Type B pancreatic cell (in vitro differentiated cells): ENCODE data around the gene SKAP1. TPM values are rescaled to one million over a fixed set of nuclear protein-coding genes. Genes with fewer than 3 reads are reported as not detected.

ENCODE experiments used
- DNase-seq: peaks from one replicate; pipeline ENCODE4 v3.0.0; 2021; ENCODE audit warnings: mixed read lengths; ENCODE audit not compliant: unreplicated experiment; ENCODE audit errors: extremely low spot score
- H3K27ac Mint-ChIP-seq: 2 replicates; pipeline ENCODE4 v1.8.0; 2021; ENCODE audit warnings: mild to moderate bottlenecking, mixed read lengths
- H3K27me3 Mint-ChIP-seq: 2 replicates; pipeline ENCODE4 v1.8.0; 2021; ENCODE audit warnings: mixed read lengths
- H3K36me3 Mint-ChIP-seq: 2 replicates; pipeline ENCODE4 v1.8.0; 2021; ENCODE audit warnings: mixed read lengths
- H3K4me1 Mint-ChIP-seq: one replicate; pipeline ENCODE4 v1.8.0; 2021; ENCODE audit warnings: mixed read lengths; ENCODE audit not compliant: unreplicated experiment
- H3K4me3 Mint-ChIP-seq: 2 replicates; pipeline ENCODE4 v1.8.0; 2021; ENCODE audit warnings: mild to moderate bottlenecking, mixed read lengths
- H3K9me3 Mint-ChIP-seq: 2 replicates; pipeline ENCODE4 v1.8.0; 2021; ENCODE audit warnings: mixed read lengths
- CTCF ChIP-seq: fragments of 200-600 bp; sonication (generic); conservative IDR thresholded peaks from 2 replicates; pipeline ENCODE4 v1.5.0; 2021; ENCODE audit warnings: antibody characterized with exemption, mild to moderate bottlenecking
- long read RNA-seq: library from polyadenylated mRNA; unstranded; transcript quantifications from one replicate; pipeline ENCODE4 v2.0.0, GENCODE V29; 2020
- total RNA-seq: library from RNA; stranded (reverse); gene quantifications from 2 replicates; pipeline ENCODE4 v1.2.1, GENCODE V29; 2021; ENCODE audit warnings: low replicate concordance

SKAP1 gene
- total RNA-seq = 0.43 and 0.79 TPM in 2 replicates
- long read RNA-seq, partial matches to known transcripts = 0 of 3 reads
- long read RNA-seq, other reads (novel, unspliced or antisense) = 2 of 3 reads

GRCh38 chr17:48429638-48430586 lies at the start of gene SKAP1:
SKAP1 (minus strand) TSS chr17:48430214.
- Mint-ChIP-seq H3K9me3 (no peaks in the 10 kb centered on the region), H3K4me1 (peaks cover 17% of the 10 kb centered on the region), H3K36me3 (peaks cover 4% of the 10 kb centered on the region), H3K4me3 (peak within 1 kb of the TSS; percentile 54), H3K27ac (no peak within 1 kb of the TSS), H3K27me3 (peaks cover 71% of the 10 kb centered on the region)
- no peak for TF ChIP-seq CTCF
- no peak for DNase-seq

- peaks cover 21% of the 10 kb centered on the region for H3K4me1 Mint-ChIP-seq
- H3K9me3 Mint-ChIP-seq = no peaks in the 10 kb centered on the region
- H3K27ac Mint-ChIP-seq = no peak overlapping the region
- H3K27me3 Mint-ChIP-seq = peaks cover 18% of the 10 kb centered on the region
- H3K36me3 Mint-ChIP-seq = no peaks in the 10 kb centered on the region
- DNase-seq = no peak
- no peak for TF ChIP-seq CTCF
- no peak overlapping the region for H3K4me3 Mint-ChIP-seq
These were observed 49.0 kb upstream of the SKAP1 start for GRCh38 chr17:48479014-48479402.

- Mint-ChIP-seq H3K4me3 (peak overlapping the region; percentile 49), H3K9me3 (no peaks in the 10 kb centered on the region), H3K36me3 (no peaks in the 10 kb centered on the region), H3K27me3 (peaks cover 18% of the 10 kb centered on the region), H3K27ac (no peak overlapping the region), H3K4me1 (peaks cover 17% of the 10 kb centered on the region)
- DNase-seq = no peak
- TF ChIP-seq CTCF = no peak
These were observed 48.4 kb upstream of the SKAP1 start for GRCh38 chr17:48478224-48479013.

GRCh38 chr17:48477221-48477620 lies 47.2 kb upstream of the SKAP1 start:
- no peak for DNase-seq
- Mint-ChIP-seq H3K4me1 (peaks cover 21% of the 10 kb centered on the region), H3K36me3 (no peaks in the 10 kb centered on the region), H3K27ac (peak overlapping the region; percentile 61), H3K27me3 (peaks cover 14% of the 10 kb centered on the region), H3K9me3 (no peaks in the 10 kb centered on the region), H3K4me3 (peak overlapping the region; percentile 64)
- no peak for TF ChIP-seq CTCF

- Mint-ChIP-seq H3K9me3 (no peaks in the 10 kb centered on the region), H3K36me3 (no peaks in the 10 kb centered on the region), H3K4me3 (peak overlapping the region; percentile 62), H3K27ac (peak overlapping the region; percentile 93), H3K4me1 (peaks cover 26% of the 10 kb centered on the region), H3K27me3 (peaks cover 20% of the 10 kb centered on the region)
- TF ChIP-seq CTCF = no peak
- no peak for DNase-seq
These were observed 42.6 kb upstream of the SKAP1 start for GRCh38 chr17:48472411-48473281.
